Activated naive CD8-positive, alpha-beta T cell (primary cell): ENCODE data around the gene RAB6C.
"Not testable (repeated sequence)": the region's sequence is repeated elsewhere in the genome, so short reads cannot be mapped to it uniquely, and the experiment has no call there.

Source experiments
- H3K27ac Mint-ChIP-seq: one replicate; pipeline ENCODE4 v1.8.0; 2021; ENCODE audit warnings: mixed read lengths
- H3K27me3 Mint-ChIP-seq: one replicate; pipeline ENCODE4 v1.8.0; 2021; ENCODE audit warnings: mixed read lengths
- H3K36me3 Mint-ChIP-seq: one replicate; pipeline ENCODE4 v1.8.0; 2021; ENCODE audit warnings: mixed read lengths
- H3K4me1 Mint-ChIP-seq: one replicate; pipeline ENCODE4 v1.8.0; 2021; ENCODE audit warnings: low read depth, mixed read lengths
- H3K4me3 Mint-ChIP-seq: one replicate; pipeline ENCODE4 v1.8.0; 2021; ENCODE audit warnings: mild to moderate bottlenecking, mixed read lengths
- H3K9me3 Mint-ChIP-seq: one replicate; pipeline ENCODE4 v1.8.0; 2021; ENCODE audit warnings: low read depth, mixed read lengths

RAB6C gene

DNA sequence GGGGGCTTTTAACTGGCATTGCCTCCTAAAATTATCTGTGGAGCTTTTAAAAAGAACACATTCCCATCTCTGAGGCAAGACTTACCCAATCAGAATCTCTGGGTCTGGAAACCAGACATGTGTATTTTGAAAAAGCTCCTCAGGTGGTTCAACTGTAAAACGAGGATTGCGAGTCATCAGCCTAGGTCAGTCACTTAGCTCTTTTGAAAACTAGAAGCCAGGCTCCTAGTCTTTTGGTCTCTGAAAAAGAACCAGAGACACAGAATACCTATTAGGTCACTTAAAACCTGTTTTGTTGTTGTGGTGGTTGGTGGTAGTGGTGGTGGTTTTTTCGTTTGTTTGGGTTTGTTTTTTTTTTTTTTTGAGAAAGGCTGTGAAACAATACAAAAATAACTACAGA, 2.5 kb upstream of the RAB6C start:
- H3K4me1 Mint-ChIP-seq, H3K4me3 Mint-ChIP-seq, H3K36me3 Mint-ChIP-seq, H3K9me3 Mint-ChIP-seq, H3K27ac Mint-ChIP-seq: not testable (repeated sequence)
- peaks cover 30% of the 10 kb centered on the region for H3K27me3 Mint-ChIP-seq

DNA sequence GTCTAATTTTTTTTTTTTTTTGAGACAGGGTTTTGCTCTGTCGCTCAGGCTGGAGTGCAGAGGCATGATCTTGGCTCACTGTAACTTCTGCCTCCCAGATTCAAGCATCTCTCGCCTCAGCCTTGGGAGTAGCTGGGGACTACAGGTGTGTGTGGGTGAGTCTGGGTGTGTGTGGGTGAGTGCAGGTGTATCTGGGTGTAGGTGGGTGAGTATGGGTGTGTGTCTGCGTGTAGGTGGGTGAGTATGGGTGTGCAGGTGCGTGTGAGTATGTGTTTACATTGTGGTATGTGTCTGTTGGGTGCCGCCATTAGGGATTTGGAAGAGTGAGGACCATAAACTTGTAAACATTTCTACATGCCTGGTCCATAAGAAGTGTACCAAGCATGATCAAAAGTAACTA, 1.5 kb upstream of the RAB6C start:
- H3K4me1 Mint-ChIP-seq, result peaks cover 9% of the 10 kb centered on the region
- no peaks in the 10 kb centered on the region for H3K36me3 Mint-ChIP-seq
- H3K9me3 Mint-ChIP-seq, result no peaks in the 10 kb centered on the region
- no peak overlapping the region for H3K27ac Mint-ChIP-seq
- no peak overlapping the region for H3K4me3 Mint-ChIP-seq
- H3K27me3 Mint-ChIP-seq, result peaks cover 32% of the 10 kb centered on the region

DNA sequence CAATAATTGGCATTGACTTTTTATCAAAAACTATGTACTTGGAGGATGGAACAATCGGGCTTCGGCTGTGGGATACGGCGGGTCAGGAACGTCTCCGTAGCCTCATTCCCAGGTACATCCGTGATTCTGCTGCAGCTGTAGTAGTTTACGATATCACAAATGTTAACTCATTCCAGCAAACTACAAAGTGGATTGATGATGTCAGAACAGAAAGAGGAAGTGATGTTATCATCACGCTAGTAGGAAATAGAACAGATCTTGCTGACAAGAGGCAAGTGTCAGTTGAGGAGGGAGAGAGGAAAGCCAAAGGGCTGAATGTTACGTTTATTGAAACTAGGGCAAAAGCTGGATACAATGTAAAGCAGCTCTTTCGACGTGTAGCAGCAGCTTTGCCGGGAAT, 780 bp downstream of the RAB6C start:
- H3K4me3 Mint-ChIP-seq, result peak overlapping the region; percentile 30
- not testable (repeated sequence) for H3K27ac Mint-ChIP-seq, H3K4me1 Mint-ChIP-seq, H3K36me3 Mint-ChIP-seq, H3K9me3 Mint-ChIP-seq
- peaks cover 35% of the 10 kb centered on the region for H3K27me3 Mint-ChIP-seq

DNA sequence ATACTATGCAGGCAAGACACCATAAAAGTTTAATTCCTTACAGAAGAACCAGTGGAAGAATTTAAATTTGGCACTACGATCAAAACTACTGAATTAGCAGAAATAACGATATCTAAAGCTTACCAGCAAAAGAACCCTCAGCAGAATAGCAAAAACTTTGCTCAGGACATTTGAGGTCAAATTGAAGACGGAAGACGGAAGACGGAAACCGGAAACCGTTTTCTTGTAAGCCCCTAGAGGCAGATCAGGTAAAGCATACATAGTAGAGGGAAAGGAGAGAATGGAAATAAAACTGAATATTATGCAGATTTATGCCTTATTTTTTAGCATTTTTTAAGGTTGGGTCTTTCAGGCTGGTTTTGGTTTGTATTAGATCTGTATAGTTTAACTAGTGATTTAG, 2.2 kb downstream of the RAB6C start:
- H3K9me3 Mint-ChIP-seq, result not testable (repeated sequence)

DNA sequence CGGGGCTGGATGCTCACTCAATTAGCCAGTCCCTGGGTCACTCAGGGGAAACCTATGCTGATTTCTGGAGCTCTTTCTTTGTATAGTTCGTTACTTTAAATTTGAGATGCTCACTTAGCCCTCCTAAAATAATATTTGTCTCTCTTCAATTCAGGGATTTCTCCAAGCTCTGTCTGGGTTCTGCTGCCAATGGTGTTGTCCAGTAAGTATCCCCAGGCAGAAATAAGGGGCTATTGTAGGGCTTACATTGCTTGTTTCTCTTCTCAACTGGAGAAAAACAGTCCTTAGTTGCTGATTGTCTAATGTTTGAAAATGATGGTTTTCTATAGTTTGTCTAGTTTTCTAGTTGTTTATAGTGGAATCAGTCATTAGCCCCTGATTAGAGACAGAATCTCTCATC, 5.0 kb downstream of the RAB6C start:
- peaks cover 31% of the 10 kb centered on the region for H3K27me3 Mint-ChIP-seq

More for the DNA sequence above, 2.2 kb downstream of the RAB6C start:
- not testable (repeated sequence) for H3K27ac Mint-ChIP-seq, H3K36me3 Mint-ChIP-seq, H3K4me3 Mint-ChIP-seq, H3K4me1 Mint-ChIP-seq
- H3K27me3 Mint-ChIP-seq, result peaks cover 35% of the 10 kb centered on the region

DNA sequence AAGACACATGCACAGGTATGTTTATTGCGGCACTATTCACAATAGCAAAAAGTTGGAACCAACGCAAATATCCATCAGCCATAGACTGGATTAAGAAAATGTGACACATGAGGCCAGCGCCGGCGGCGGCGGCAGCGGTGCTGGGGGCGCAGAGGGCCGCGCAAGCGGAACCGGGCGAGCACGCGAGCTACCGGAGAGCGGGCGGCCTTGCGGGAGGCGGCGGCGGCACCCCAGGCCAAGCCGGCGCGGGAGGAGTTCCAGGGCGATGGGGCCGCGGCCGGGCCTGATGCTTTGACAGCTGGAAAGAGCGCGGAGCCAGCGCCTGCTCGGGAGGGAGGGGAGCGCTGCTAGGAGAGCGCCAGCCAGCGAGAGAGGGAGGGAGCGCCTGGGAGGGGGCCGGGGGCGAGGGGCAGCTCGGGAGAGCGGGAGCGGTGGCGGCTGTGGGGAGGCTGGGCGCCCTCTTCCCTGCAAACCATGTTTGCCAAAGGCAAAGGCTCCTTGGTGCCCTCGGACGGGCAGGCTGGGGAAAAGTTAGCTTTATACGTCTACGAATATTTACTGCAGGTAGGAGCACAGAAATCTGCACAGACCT, 13.0 kb downstream of the RAB6C start:
- not testable (repeated sequence) for H3K4me1 Mint-ChIP-seq

More for the DNA sequence above, 5.0 kb downstream of the RAB6C start:
- Mint-ChIP-seq H3K4me1 (peaks cover 3% of the 10 kb centered on the region), H3K36me3 (no peaks in the 10 kb centered on the region), H3K9me3 (peaks cover 3% of the 10 kb centered on the region), H3K27ac (no peak overlapping the region), H3K4me3 (no peak overlapping the region)

DNA sequence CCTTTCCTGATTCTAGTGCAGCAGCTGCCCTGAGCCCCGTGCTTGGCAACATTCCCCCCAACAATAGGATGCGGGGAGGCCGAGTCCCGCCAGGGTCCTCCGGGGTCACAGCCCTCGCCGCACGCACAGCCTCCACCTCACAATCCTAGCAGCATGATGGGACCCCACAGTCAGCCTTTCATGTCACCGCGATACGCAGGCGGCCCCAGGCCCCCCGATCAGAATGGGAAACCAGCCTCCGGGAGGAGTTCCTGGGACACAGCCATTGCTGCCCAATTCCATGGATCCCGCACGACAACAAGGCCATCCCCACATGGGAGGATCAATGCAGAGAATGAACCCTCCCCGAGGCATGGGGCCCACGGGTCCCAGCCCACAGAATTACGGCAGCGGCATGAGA, 13.7 kb downstream of the RAB6C start:
- not testable (repeated sequence) for H3K4me1 Mint-ChIP-seq, H3K4me3 Mint-ChIP-seq, H3K27ac Mint-ChIP-seq, H3K9me3 Mint-ChIP-seq, H3K36me3 Mint-ChIP-seq
- peaks cover 40% of the 10 kb centered on the region for H3K27me3 Mint-ChIP-seq

More for the DNA sequence above, 13.0 kb downstream of the RAB6C start:
- H3K4me3 Mint-ChIP-seq, H3K27ac Mint-ChIP-seq, H3K36me3 Mint-ChIP-seq, H3K9me3 Mint-ChIP-seq: not testable (repeated sequence)
- peaks cover 37% of the 10 kb centered on the region for H3K27me3 Mint-ChIP-seq

DNA sequence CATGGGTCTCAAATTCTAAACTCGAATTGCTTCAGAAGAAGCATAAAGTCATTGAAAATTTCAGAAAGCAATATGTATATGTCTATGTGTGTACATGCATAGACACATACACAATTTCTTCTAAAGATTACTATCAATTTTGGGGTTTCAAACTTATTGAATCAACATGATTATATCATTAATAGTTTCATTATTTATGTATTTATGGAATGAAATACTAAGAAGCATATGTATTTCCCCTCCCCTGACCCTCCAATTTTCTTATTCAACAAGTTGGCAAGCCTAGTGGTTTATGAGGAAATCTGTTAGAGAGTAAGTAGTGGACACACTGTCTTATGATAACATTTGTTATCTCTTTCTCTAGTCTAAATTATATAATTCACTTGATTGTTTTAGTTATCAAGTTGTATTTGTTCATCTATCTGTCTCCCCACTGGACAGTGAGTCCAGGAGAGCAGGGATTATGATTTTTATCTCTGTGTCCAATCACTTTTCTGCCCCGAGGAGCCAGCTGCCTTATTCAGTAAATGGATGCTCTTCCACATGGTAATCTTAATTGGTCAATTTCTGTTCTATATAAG, 17.3 kb downstream of the RAB6C start:
- not testable (repeated sequence) for H3K36me3 Mint-ChIP-seq, H3K9me3 Mint-ChIP-seq, H3K4me1 Mint-ChIP-seq, H3K27ac Mint-ChIP-seq, H3K4me3 Mint-ChIP-seq
- peaks cover 22% of the 10 kb centered on the region for H3K27me3 Mint-ChIP-seq

DNA sequence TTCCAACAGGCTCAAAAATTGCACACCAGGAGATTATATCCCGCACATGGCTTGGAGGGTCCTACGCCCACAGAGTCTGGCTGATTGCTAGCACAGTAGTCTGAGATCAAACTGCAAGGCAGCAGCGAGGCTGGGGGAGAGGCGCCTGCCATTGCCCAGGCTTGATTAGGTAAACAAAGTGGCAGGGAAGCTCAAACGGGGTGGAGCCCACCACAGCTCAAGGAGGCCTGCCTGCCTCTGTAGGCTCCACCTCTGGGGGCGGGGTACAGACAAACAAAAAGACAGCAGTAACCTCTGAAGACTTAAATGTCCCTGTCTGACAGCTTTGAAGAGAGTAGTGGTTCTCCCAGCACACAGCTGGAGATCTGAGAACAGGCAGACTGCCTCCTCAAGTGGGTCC, 19.3 kb downstream of the RAB6C start:
- peaks cover 17% of the 10 kb centered on the region for H3K27me3 Mint-ChIP-seq
- not testable (repeated sequence) for H3K27ac Mint-ChIP-seq, H3K9me3 Mint-ChIP-seq, H3K4me1 Mint-ChIP-seq, H3K4me3 Mint-ChIP-seq, H3K36me3 Mint-ChIP-seq

DNA sequence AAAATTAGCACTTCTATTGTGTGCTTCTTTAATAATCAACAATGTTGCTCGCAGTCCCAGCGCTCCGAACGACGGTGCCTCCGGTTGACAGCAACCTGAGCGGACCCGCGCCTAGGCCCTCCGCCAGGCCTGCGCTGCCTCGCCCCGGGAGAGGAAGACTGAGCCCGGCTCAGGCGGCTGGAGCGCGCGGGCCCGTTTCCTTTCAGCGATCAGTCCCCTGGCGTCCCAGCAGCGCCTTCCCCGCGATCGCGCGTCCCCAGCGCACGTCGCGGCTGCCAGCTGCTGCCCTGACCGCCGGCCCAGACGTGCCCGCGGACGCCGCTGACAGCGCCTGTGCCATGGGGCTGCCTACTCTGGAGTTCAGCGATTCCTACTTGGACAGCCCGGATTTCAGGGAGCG, 26.4 kb downstream of the RAB6C start:
- not testable (repeated sequence) for H3K9me3 Mint-ChIP-seq, H3K4me1 Mint-ChIP-seq, H3K36me3 Mint-ChIP-seq, H3K4me3 Mint-ChIP-seq, H3K27ac Mint-ChIP-seq
- H3K27me3 Mint-ChIP-seq, result peaks cover 16% of the 10 kb centered on the region

DNA sequence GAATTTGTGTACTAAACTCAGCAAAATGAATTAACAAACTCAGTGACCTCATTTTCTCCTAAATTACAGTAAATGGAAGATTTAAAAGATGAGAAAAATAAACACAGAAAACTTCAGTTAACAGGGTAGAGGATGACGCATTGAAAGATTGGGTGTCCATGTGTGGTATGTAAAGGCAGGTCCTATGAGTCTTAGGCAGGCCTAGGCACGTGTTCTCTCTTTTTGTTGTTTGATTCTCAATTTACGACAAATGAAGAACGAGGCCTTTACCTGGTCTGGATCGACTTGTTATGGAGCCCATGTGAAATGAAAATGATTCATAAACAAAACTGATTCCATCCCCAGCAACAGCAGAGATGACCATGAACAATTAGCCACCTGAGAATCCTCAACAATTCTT, 37.2 kb downstream of the RAB6C start:
- H3K36me3 Mint-ChIP-seq, H3K4me1 Mint-ChIP-seq, H3K9me3 Mint-ChIP-seq, H3K4me3 Mint-ChIP-seq, H3K27ac Mint-ChIP-seq: not testable (repeated sequence)
- H3K27me3 Mint-ChIP-seq, result peaks cover 22% of the 10 kb centered on the region

DNA sequence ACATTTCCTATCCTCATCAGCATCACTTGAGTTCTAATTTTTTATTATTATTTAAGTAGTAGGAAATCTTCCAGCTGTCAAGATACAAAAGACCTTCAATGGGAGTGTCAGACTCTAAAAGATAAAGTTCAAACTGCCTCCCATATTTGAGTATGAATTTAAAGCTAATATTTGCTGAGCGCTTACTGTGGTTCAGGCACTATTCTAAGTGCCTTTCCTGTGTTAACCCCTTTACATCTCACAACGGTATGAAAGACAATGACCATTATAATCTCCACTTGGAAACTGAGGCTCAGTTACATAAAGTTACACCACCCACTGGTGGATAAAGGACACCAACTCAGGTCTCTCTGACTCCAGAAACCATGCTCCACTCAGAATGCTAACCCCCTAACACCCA, 39.9 kb downstream of the RAB6C start:
- H3K9me3 Mint-ChIP-seq, result peaks cover 3% of the 10 kb centered on the region
- no peaks in the 10 kb centered on the region for H3K36me3 Mint-ChIP-seq
- H3K4me1 Mint-ChIP-seq, result no peaks in the 10 kb centered on the region
- peaks cover 15% of the 10 kb centered on the region for H3K27me3 Mint-ChIP-seq
- no peak overlapping the region for H3K4me3 Mint-ChIP-seq
- no peak overlapping the region for H3K27ac Mint-ChIP-seq

DNA sequence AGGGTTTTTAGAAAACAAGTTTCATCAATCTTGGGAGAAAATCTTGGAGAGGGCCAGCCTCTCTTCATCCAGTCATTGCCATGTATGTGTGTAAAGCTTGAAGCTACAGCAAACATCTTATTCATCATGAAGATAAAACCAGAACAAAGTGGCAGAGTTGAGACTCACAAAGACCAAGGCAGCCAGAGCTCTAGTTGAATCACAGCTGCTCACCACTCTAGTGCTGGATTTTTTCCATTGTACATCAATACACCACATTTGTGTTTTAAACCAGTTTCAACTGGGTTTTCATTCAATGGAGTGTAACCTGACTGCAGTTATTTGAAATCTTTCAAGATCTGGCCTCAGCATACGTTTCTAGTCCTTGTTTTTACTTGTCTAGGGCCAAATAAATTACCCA, 40.6 kb downstream of the RAB6C start:
- H3K27me3 Mint-ChIP-seq, result peaks cover 13% of the 10 kb centered on the region
- H3K9me3 Mint-ChIP-seq, H3K27ac Mint-ChIP-seq, H3K4me3 Mint-ChIP-seq, H3K36me3 Mint-ChIP-seq, H3K4me1 Mint-ChIP-seq: not testable (repeated sequence)

DNA sequence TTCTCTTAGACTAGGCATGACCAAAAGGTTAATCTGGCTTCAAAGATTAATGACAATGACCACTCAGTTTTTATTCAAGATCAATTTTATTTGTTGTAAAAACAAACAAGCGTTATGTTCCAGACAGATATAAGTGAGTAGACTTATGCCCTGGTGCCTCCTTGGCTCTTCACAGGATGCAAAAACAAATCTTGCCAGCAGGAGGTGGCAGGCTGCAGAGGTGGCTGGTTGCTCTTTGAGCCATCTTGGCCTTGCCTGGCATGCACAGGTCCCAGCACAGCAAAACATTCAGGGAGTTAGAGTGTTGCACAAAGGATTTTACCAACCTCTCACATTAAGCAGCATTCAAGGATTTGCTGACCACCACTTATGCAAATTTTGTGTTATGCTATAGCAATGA, 46.5 kb downstream of the RAB6C start:
- not testable (repeated sequence) for H3K27ac Mint-ChIP-seq, H3K36me3 Mint-ChIP-seq, H3K27me3 Mint-ChIP-seq, H3K4me3 Mint-ChIP-seq, H3K4me1 Mint-ChIP-seq, H3K9me3 Mint-ChIP-seq
